RWPE2 (cell line): ENCODE measurements around the gene DLG2.
A peak's percentile ranks its signal among the peaks of the same experiment; 100 is the strongest.
"Not testable (repeated sequence)": the region's sequence is repeated elsewhere in the genome, so short reads cannot be mapped to it uniquely, and the experiment has no call there.

Experiments
- ATAC-seq: fragments of 200-7000 bp; cut with Tn5 transposase; 3 replicates; pipeline ENCODE4 v1.9.1; 2021; ENCODE audit warnings: low read depth
- DNase-seq: peaks from one replicate; pipeline ENCODE4 v3.0.0-alpha.2; 2020; ENCODE audit warnings: low spot score
- H3K27ac ChIP-seq: fragments of 450-650 bp; 2 replicates; pipeline ENCODE4 v1.5.1; 2017; ENCODE audit warnings: mild to moderate bottlenecking; ENCODE audit not compliant: poor library complexity, severe bottlenecking
- H3K27me3 ChIP-seq: fragments of 250-450 bp; sonication (Bioruptor Pico); 2 replicates; pipeline ENCODE4 v1.5.1; 2021; ENCODE audit warnings: mild to moderate bottlenecking, moderate library complexity; ENCODE audit not compliant: insufficient read depth, poor library complexity, severe bottlenecking
- H3K36me3 ChIP-seq: fragments of 250-450 bp; sonication (Bioruptor Pico); 2 replicates; pipeline ENCODE4 v1.5.1; 2020; ENCODE audit warnings: low read depth, mild to moderate bottlenecking, moderate library complexity
- H3K4me1 ChIP-seq: fragments of 250-450 bp; sonication (Bioruptor Pico); 2 replicates; pipeline ENCODE4 v1.5.1; 2021; ENCODE audit warnings: mild to moderate bottlenecking, moderate library complexity; ENCODE audit not compliant: insufficient read depth, poor library complexity, severe bottlenecking
- H3K4me3 ChIP-seq: fragments of 250-450 bp; sonication (Bioruptor Pico); 2 replicates; pipeline ENCODE4 v1.5.1; 2021; ENCODE audit warnings: mild to moderate bottlenecking, moderate library complexity; ENCODE audit not compliant: severe bottlenecking
- H3K9me3 ChIP-seq: fragments of 250-450 bp; sonication (Bioruptor Pico); 2 replicates; pipeline ENCODE4 v1.5.1; 2021; ENCODE audit warnings: mild to moderate bottlenecking, moderate library complexity; ENCODE audit not compliant: severe bottlenecking
- TF ChIP-seq, protein P1 (sequence below): fragments of 450-650 bp; IDR thresholded peaks from one replicate; pipeline ENCODE4 v1.5.1; 2017; ENCODE audit warnings: mild to moderate bottlenecking, moderate library complexity; ENCODE audit not compliant: poor library complexity, severe bottlenecking

Gene DLG2

DNA sequence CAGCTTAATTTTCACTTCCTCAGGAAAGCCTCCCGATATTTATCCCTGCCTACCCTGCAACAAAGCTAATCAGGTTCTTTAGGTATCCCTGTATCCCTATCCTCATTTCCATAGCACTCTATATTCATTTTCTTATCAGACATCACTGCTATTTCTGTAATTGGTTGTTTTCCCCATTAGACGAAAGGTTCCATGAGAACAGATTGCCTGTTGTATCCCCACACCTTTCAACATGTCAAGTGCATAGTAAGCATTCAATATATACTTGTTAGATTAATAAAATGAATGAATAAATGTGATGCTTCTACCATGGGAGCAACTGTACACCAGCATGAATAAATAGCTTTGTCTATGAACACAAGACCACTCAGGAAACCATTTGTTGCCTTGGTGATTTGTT, 499.8 kb downstream of the DLG2 start:
- H3K4me1 ChIP-seq: no peaks in the 10 kb centered on the region
- no peak overlapping the region for H3K4me3 ChIP-seq
- H3K36me3 ChIP-seq: no peaks in the 10 kb centered on the region
- ATAC-seq (no peak), DNase-seq (no peak)
- H3K9me3 ChIP-seq: no peaks in the 10 kb centered on the region
- TF ChIP-seq, protein P1, sequence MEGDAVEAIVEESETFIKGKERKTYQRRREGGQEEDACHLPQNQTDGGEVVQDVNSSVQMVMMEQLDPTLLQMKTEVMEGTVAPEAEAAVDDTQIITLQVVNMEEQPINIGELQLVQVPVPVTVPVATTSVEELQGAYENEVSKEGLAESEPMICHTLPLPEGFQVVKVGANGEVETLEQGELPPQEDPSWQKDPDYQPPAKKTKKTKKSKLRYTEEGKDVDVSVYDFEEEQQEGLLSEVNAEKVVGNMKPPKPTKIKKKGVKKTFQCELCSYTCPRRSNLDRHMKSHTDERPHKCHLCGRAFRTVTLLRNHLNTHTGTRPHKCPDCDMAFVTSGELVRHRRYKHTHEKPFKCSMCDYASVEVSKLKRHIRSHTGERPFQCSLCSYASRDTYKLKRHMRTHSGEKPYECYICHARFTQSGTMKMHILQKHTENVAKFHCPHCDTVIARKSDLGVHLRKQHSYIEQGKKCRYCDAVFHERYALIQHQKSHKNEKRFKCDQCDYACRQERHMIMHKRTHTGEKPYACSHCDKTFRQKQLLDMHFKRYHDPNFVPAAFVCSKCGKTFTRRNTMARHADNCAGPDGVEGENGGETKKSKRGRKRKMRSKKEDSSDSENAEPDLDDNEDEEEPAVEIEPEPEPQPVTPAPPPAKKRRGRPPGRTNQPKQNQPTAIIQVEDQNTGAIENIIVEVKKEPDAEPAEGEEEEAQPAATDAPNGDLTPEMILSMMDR: no peak
- H3K27ac ChIP-seq: no peak overlapping the region
- no peaks in the 10 kb centered on the region for H3K27me3 ChIP-seq

DNA sequence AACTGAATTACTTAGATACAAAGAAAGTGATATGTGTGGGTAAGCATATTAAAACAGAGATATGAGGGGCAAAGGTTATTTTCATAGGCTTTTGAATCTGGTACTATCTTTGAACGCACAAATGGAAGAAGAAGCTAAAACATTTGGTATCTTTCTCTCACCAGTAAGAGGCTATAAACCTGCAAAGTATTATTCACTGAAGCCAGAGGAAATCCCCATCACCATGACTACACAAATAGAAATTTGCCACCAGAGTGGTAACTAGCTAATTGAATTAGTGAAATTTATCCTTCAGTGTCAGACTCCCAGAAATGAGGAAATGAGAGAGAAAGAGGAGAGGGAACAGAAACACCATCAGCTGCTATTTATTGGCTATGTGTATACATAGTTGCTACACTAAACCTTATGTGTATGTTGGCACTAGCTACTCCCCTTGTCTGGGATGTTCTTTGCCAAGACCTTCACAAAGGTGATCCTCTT, 503.4 kb downstream of the DLG2 start:
- no peak overlapping the region for H3K27ac ChIP-seq
- TF ChIP-seq, protein P1: no peak
- H3K9me3 ChIP-seq: no peaks in the 10 kb centered on the region
- H3K36me3 ChIP-seq: no peaks in the 10 kb centered on the region
- no peaks in the 10 kb centered on the region for H3K4me1 ChIP-seq
- ATAC-seq: no peak
- no peak for DNase-seq
- peaks cover 2% of the 10 kb centered on the region for H3K27me3 ChIP-seq
- H3K4me3 ChIP-seq: no peak overlapping the region

DNA sequence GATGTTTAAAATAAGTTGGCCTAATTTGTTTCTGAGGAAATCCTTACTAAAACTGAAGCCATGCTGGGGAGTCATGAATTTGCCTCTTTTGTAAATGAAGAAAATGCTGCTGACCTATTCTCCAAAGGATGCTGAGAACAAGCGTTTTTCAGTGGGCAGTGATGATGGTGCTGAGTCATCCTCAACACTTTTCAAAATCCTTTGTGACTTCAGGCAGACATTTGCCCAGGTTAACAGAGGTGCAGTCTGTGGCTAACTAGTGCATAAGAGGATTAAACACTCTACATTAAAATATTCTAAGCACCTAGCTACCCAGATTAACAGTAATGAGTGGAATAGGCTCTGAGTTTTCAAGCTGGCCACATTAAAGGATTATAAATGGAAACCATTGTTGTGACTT, 509.0 kb downstream of the DLG2 start:
- DNase-seq: no peak
- TF ChIP-seq, protein P1: no peak
- H3K27me3 ChIP-seq: peaks cover 2% of the 10 kb centered on the region
- H3K27ac ChIP-seq: no peak overlapping the region
- no peak for ATAC-seq
- H3K4me3 ChIP-seq: no peak overlapping the region
- H3K4me1 ChIP-seq: peaks cover 9% of the 10 kb centered on the region
- no peaks in the 10 kb centered on the region for H3K36me3 ChIP-seq
- no peaks in the 10 kb centered on the region for H3K9me3 ChIP-seq

DNA sequence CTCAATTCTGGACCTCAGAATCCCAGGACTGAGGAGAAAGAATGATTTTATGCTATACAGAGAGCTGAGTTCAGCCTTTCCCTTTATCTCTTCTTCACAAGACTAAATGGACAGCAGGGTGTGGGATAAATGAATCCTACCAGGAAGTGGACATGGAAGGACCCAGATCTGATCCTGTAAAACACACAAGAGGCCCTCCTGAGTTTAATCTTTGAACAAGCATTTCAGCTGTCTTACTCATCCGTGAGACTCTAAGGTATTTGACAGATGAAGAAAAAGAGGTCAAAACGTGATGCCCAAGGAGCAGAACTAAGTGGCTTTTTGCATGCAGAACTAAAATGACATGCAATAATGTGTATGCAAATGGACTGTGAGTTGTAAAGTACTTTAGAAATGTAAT, 511.3 kb downstream of the DLG2 start:
- DNase-seq: no peak
- Histone ChIP-seq H3K4me1 (peaks cover 9% of the 10 kb centered on the region), H3K27me3 (peaks cover 2% of the 10 kb centered on the region), H3K4me3 (no peak overlapping the region), H3K9me3 (no peaks in the 10 kb centered on the region), H3K27ac (no peak overlapping the region), H3K36me3 (no peaks in the 10 kb centered on the region)
- TF ChIP-seq, protein P1: no peak
- no peak for ATAC-seq

DNA sequence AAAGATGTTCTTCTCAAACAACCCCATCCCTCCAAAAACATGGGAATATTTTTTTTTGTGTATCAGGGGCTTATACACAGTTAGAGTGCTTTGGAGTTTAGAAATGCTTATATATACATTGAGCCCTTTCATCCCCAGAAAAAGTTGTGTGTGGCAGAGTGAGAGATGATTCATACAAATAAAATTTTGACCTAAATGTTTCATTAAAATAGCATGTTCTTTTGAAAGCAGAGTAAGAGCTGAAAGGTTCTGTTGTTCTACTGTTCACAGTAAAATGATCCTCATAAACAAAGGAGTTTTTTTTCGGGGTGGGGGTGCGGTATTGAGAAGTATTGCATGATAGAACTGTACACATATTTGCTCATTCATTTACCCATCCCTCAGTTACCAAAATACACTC, 512.4 kb downstream of the DLG2 start:
- TF ChIP-seq, protein P1: no peak
- peaks cover 9% of the 10 kb centered on the region for H3K4me1 ChIP-seq
- no peak overlapping the region for H3K27ac ChIP-seq
- H3K27me3 ChIP-seq: no peaks in the 10 kb centered on the region
- H3K36me3 ChIP-seq: no peaks in the 10 kb centered on the region
- H3K4me3 ChIP-seq: no peak overlapping the region
- DNase-seq: no peak
- ATAC-seq: peak; percentile 82
- H3K9me3 ChIP-seq: no peaks in the 10 kb centered on the region

DNA sequence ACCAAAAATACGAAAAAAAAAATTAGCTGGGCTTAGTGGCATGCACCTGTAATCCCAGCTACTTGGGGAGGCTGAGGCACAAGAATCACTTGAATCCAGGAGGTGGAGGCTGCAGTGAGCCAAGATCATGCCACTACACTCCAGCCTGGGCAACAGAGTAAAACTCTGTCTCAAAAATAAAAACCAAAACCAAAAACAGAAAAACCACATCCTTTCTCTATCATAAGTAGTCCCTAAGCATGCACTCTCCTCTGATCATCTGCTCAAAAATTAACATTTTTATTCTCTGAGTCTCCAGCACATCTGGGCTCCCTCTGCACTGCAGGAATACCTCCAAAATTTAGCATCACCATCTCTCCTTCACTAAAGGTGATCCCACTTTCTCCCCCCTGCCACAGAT, 516.9 kb downstream of the DLG2 start:
- not testable (repeated sequence) for H3K4me3 ChIP-seq, ATAC-seq, H3K27me3 ChIP-seq, H3K4me1 ChIP-seq, H3K9me3 ChIP-seq, H3K36me3 ChIP-seq, DNase-seq, H3K27ac ChIP-seq
